Measurements from ENCODE around the gene PPP1R15A. TPM values are rescaled to one million over a fixed set of nuclear protein-coding genes. Genes with fewer than 3 reads are reported as not detected.
A peak's percentile ranks its signal among the peaks of the same experiment; 100 is the strongest.
"Not testable (repeated sequence)": the region's sequence is repeated elsewhere in the genome, so short reads cannot be mapped to it uniquely, and the experiment has no call there.

Gene PPP1R15A
- total RNA-seq, 1 donor from 2014 or later: 106 TPM

DNA sequence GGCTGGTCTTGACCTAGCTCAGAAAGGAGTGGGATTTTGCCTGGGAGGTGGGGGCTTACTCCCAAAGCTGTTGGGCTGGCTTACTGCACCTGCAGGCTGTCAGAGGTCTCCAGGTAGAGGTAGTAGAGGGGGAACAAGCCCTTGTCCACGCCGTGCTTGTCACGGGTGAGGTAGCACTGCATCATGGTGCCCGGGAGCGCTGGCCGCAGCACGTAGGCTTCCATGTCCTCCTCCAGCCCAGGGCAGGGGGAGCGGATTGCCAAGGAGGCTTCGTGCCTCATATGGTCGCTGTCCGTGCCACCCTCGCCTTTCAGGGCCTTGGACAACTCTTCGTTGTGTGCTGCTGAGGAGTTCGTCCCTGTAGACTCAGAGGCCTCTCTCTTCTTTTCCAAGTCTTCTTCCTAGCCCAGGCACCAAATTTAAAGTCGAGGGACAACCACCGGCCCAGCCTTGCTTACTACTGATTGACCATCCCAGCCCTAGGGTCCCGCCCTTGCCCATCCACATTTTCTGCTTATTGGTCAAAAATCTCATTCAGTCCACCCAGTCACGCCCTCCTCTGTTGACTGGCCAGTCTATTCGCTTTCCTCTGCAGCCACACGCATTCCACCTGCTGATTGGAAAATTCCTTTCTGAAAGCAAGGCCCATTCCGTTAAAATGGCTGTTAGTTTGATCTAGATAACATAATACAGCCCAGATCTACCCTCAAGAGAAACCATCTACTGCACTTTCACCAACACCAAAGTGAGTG lies 15.8 kb downstream of the PPP1R15A start:
- no peak overlapping the region for H3K27ac Mint-ChIP-seq (ENCODE audit: unreplicated experiment)
- H3K36me3 Mint-ChIP-seq (ENCODE audit: low read depth): no peaks in the 10 kb centered on the region
- no peaks in the 10 kb centered on the region for H3K9me3 Mint-ChIP-seq (ENCODE audit: low read depth)
- H3K27me3 Mint-ChIP-seq (ENCODE audit: low read depth): no peaks in the 10 kb centered on the region
- no peaks in the 10 kb centered on the region for H3K4me1 Mint-ChIP-seq (ENCODE audit: low read depth)
- H3K4me3 Mint-ChIP-seq (ENCODE audit: unreplicated experiment): no peak overlapping the region
- no peak for DNase-seq (ENCODE audit: low spot score)
- TF ChIP-seq, protein P1, sequence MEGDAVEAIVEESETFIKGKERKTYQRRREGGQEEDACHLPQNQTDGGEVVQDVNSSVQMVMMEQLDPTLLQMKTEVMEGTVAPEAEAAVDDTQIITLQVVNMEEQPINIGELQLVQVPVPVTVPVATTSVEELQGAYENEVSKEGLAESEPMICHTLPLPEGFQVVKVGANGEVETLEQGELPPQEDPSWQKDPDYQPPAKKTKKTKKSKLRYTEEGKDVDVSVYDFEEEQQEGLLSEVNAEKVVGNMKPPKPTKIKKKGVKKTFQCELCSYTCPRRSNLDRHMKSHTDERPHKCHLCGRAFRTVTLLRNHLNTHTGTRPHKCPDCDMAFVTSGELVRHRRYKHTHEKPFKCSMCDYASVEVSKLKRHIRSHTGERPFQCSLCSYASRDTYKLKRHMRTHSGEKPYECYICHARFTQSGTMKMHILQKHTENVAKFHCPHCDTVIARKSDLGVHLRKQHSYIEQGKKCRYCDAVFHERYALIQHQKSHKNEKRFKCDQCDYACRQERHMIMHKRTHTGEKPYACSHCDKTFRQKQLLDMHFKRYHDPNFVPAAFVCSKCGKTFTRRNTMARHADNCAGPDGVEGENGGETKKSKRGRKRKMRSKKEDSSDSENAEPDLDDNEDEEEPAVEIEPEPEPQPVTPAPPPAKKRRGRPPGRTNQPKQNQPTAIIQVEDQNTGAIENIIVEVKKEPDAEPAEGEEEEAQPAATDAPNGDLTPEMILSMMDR (IDR thresholded peaks at IDR 0.05): no peak

DNA sequence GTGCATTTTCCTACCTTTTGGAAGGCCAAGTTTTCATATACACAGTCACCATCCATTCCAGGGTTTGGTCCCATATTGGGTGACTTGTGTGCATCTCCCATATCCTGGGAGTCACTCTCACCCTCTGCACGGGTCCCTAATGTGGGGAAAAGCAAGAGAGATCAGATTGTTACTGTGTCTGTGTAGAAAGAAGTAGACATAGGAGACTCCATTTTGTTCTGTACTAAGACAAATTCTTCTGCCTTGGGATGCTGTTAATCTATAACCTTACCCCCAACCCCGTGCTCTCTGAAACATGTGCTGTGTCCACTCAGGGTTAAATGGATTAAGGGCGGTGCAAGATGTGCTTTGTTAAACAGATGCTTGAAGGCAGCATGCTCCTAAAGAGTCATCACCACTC lies 17.3 kb downstream of the PPP1R15A start:
- not testable (repeated sequence) for H3K4me3 Mint-ChIP-seq (ENCODE audit: unreplicated experiment); H3K4me1 Mint-ChIP-seq (ENCODE audit: low read depth); H3K27me3 Mint-ChIP-seq (ENCODE audit: low read depth); DNase-seq (ENCODE audit: low spot score); H3K36me3 Mint-ChIP-seq (ENCODE audit: low read depth); H3K27ac Mint-ChIP-seq (ENCODE audit: unreplicated experiment); H3K9me3 Mint-ChIP-seq (ENCODE audit: low read depth)

GRCh38 chr19:48890551-48890950 lies 18.3 kb downstream of the PPP1R15A start:
- Mint-ChIP-seq H3K9me3 (ENCODE audit: low read depth) (no peaks in the 10 kb centered on the region), H3K27ac (ENCODE audit: unreplicated experiment) (no peak overlapping the region), H3K4me3 (ENCODE audit: unreplicated experiment) (no peak overlapping the region), H3K36me3 (ENCODE audit: low read depth) (no peaks in the 10 kb centered on the region), H3K27me3 (ENCODE audit: low read depth) (no peaks in the 10 kb centered on the region), H3K4me1 (ENCODE audit: low read depth) (no peaks in the 10 kb centered on the region)
- TF ChIP-seq, protein P1 (IDR thresholded peaks at IDR 0.05): no peak
- no peak for DNase-seq (ENCODE audit: low spot score)

GRCh38 chr19:48895226-48895625 lies 23.0 kb downstream of the PPP1R15A start:
- Mint-ChIP-seq H3K4me3 (ENCODE audit: unreplicated experiment) (no peak overlapping the region), H3K4me1 (ENCODE audit: low read depth) (peaks cover 8% of the 10 kb centered on the region), H3K27ac (ENCODE audit: unreplicated experiment) (no peak overlapping the region), H3K36me3 (ENCODE audit: low read depth) (no peaks in the 10 kb centered on the region), H3K27me3 (ENCODE audit: low read depth) (no peaks in the 10 kb centered on the region), H3K9me3 (ENCODE audit: low read depth) (no peaks in the 10 kb centered on the region)
- DNase-seq (ENCODE audit: low spot score): no peak
- TF ChIP-seq, protein P1 (IDR thresholded peaks at IDR 0.05): no peak

GRCh38 chr19:48896191-48896720 lies 24.0 kb downstream of the PPP1R15A start:
- Mint-ChIP-seq H3K4me1 (ENCODE audit: low read depth) (peaks cover 16% of the 10 kb centered on the region), H3K9me3 (ENCODE audit: low read depth) (no peaks in the 10 kb centered on the region), H3K27me3 (ENCODE audit: low read depth) (no peaks in the 10 kb centered on the region), H3K27ac (ENCODE audit: unreplicated experiment) (no peak overlapping the region), H3K36me3 (ENCODE audit: low read depth) (no peaks in the 10 kb centered on the region), H3K4me3 (ENCODE audit: unreplicated experiment) (no peak overlapping the region)
- TF ChIP-seq, protein P1 (IDR thresholded peaks at IDR 0.05): no peak
- DNase-seq (ENCODE audit: low spot score): no peak

GRCh38 chr19:48897181-48897580 lies 25.0 kb downstream of the PPP1R15A start:
- Mint-ChIP-seq H3K4me1 (ENCODE audit: low read depth) (peaks cover 21% of the 10 kb centered on the region), H3K27ac (ENCODE audit: unreplicated experiment) (no peak overlapping the region), H3K27me3 (ENCODE audit: low read depth) (no peaks in the 10 kb centered on the region), H3K9me3 (ENCODE audit: low read depth) (no peaks in the 10 kb centered on the region), H3K4me3 (ENCODE audit: unreplicated experiment) (no peak overlapping the region), H3K36me3 (ENCODE audit: low read depth) (no peaks in the 10 kb centered on the region)
- DNase-seq (ENCODE audit: low spot score): no peak
- TF ChIP-seq, protein P1 (IDR thresholded peaks at IDR 0.05): no peak

- not testable (repeated sequence) for H3K36me3 Mint-ChIP-seq (ENCODE audit: low read depth); H3K27me3 Mint-ChIP-seq (ENCODE audit: low read depth); DNase-seq (ENCODE audit: low spot score); H3K9me3 Mint-ChIP-seq (ENCODE audit: low read depth)
- Mint-ChIP-seq H3K4me1 (ENCODE audit: low read depth) (peaks cover 26% of the 10 kb centered on the region), H3K4me3 (ENCODE audit: unreplicated experiment) (peak overlapping the region; percentile 92), H3K27ac (ENCODE audit: unreplicated experiment) (peak overlapping the region; percentile 22)
Observed at GRCh38 chr19:48899386-48899749, 27.1 kb downstream of the PPP1R15A start.
